GM20000 (cell line): ENCODE results near the gene METTL17.
"Not testable (repeated sequence)": the region's sequence is repeated elsewhere in the genome, so short reads cannot be mapped to it uniquely, and the experiment has no call there.

Experiments used
- DNase-seq: peaks from one replicate; pipeline ENCODE4 v3.0.0; 2012; ENCODE audit warnings: low spot score
- TF ChIP-seq, protein P1 (sequence below): IDR thresholded peaks from 2 replicates; pipeline ENCODE4 v1.5.1; 2012; ENCODE audit warnings: mild to moderate bottlenecking, control low read depth; ENCODE audit errors: extremely low read depth, missing control alignments

Gene METTL17

DNA sequence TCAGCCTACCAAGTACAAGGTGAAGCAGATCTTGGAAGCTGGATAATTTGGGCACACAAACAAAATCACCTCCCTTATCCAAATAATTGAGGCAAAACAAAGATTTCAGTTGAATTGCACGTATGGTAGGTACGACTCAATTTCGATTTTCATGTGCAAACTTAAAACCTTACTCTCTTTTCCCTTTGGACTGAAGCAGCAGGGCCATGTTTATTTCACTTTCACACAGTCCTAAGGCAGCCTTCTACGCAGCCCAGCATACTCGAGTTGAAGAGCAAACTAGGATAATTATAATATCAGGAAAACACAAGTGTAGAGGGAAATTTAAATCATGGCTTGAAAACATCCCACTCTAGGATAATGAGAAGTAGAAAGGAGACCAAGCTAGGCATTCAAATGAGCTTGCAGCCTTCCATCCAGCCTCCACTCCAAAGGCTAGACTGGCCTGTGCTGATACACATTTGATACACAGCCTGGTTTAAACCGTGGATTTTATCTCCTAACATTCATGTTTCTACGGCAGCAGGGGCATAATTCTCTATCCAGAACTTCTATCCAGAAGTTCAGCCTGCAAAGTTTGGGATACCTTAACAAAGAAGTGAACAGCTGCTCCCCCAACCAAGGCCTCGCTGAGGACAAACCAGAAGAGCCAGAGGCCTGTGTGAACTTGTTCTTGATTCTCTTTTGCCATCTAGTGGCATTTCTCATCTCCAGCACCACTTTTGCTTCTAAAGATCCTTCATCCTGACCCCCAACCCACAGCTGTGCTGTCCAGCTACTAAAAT lies 50.0 kb downstream of the METTL17 start:
- DNase-seq: peak; percentile 58
- TF ChIP-seq, protein P1, sequence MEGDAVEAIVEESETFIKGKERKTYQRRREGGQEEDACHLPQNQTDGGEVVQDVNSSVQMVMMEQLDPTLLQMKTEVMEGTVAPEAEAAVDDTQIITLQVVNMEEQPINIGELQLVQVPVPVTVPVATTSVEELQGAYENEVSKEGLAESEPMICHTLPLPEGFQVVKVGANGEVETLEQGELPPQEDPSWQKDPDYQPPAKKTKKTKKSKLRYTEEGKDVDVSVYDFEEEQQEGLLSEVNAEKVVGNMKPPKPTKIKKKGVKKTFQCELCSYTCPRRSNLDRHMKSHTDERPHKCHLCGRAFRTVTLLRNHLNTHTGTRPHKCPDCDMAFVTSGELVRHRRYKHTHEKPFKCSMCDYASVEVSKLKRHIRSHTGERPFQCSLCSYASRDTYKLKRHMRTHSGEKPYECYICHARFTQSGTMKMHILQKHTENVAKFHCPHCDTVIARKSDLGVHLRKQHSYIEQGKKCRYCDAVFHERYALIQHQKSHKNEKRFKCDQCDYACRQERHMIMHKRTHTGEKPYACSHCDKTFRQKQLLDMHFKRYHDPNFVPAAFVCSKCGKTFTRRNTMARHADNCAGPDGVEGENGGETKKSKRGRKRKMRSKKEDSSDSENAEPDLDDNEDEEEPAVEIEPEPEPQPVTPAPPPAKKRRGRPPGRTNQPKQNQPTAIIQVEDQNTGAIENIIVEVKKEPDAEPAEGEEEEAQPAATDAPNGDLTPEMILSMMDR: peak; percentile 57

DNA sequence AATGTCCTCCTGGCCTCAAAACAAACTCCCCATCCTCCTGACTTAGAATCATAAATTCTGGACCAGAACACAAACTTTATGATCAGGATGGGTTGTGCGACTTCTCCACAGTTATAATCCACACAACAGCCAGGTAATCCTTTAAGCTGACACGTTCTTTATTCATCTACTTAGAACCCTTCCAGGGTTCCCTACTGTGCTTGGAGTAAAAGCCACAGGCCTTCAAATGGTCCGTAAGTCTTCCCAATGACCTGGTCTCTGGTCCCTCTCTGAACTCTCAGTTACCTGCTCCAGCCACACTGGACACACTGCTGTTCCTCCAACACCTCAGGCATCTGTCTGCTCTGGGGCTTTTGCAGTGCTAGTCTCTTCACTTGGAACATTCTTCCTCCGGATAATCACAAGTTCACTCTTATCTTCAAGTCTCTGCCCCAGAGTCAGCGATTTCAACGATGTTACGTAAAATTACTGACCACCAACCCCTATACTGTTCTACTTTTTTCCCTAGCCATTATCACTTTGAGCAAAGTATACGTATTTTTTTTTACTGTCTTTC lies 50.7 kb downstream of the METTL17 start:
- TF ChIP-seq, protein P1: no peak

DNA sequence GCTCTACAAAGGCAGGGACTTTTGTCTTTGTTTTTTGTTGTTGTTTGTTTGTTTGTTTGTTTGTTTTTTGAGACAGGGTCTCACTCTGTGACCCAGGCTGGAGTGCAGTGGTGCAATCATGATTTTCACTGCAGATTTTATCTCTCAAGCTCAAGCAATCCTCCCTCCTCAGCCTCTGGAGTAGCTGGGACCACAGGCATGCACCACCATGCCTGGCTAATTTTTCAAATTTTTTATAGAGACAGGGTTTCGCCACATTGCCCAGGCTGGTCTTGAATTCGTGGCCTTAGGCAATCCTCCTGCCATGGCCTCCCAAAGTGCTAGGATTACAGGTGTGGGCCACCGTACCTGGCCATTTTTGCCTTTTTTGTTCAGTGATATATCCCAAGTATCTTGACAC lies 51.2 kb downstream of the METTL17 start:
- not testable (repeated sequence) for DNase-seq

More for the DNA sequence above, 50.7 kb downstream of the METTL17 start:
- no peak for DNase-seq

DNA sequence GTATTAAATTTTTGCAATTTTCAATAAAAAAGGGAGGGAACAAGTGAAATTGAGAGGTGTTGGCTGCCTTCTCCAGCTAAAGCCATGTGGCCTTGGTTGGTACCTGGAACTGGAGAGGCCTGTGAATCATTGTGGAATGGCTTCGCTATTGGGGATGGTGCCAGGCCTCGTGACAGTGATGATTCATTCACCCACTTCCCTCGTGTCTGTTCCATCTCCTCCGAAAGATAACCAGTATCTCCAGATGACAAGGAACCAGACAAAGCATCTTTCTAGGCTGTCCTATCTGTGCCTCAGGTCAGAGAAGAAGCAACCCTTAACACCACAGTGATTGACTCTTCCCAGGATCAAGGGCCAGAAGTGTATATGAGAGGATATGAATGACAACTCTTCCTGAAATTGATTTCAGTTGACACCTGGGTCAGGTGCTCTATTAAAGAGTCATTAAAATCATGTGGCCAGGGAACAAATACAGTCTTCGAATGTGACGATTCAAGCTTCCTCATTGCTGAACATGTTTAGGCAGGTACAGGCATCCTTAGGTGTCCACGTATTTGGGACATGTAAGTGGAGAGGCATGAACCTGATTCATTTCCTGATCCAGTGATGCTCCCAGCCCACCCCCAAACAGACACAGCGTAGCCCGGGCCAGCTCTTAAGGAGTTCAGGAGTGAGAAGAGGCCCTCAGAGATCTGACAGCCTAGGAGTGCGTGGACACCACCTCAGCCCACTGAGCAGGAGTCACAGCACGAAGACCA lies 52.1 kb downstream of the METTL17 start, which contains the start of gene RNASE7:
Gene RNASE7 (plus strand): TSS at position 687 of the 758 bp plus-strand sequence. CDS start 631 bp downstream, outside the sequence.
- TF ChIP-seq, protein P1: no peak
- no peak for DNase-seq

DNA sequence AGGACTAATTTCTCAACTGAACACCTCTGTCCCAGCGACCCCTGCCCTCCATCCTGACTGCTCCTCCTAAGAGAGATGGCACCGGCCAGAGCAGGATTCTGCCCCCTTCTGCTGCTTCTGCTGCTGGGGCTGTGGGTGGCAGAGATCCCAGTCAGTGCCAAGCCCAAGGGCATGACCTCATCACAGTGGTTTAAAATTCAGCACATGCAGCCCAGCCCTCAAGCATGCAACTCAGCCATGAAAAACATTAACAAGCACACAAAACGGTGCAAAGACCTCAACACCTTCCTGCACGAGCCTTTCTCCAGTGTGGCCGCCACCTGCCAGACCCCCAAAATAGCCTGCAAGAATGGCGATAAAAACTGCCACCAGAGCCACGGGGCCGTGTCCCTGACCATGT lies 53.1 kb downstream of the METTL17 start:
- TF ChIP-seq, protein P1: no peak
- no peak for DNase-seq

DNA sequence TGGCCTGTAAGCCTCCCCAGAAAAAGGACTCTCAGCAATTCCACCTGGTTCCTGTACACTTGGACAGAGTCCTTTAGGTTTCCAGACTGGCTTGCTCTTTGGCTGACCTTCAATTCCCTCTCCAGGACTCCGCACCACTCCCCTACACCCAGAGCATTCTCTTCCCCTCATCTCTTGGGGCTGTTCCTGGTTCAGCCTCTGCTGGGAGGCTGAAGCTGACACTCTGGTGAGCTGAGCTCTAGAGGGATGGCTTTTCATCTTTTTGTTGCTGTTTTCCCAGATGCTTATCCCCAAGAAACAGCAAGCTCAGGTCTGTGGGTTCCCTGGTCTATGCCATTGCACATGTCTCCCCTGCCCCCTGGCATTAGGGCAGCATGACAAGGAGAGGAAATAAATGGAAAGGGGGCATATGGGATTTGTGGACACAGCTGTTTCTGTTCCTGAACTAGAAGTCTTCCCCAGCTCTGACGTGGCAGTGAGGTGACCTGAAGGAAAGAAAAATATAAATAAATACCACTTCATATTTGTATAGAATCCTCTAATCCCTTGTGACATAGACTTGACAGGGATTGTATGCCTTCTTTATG lies 53.7 kb downstream of the METTL17 start:
- DNase-seq: no peak
- TF ChIP-seq, protein P1: no peak

DNA sequence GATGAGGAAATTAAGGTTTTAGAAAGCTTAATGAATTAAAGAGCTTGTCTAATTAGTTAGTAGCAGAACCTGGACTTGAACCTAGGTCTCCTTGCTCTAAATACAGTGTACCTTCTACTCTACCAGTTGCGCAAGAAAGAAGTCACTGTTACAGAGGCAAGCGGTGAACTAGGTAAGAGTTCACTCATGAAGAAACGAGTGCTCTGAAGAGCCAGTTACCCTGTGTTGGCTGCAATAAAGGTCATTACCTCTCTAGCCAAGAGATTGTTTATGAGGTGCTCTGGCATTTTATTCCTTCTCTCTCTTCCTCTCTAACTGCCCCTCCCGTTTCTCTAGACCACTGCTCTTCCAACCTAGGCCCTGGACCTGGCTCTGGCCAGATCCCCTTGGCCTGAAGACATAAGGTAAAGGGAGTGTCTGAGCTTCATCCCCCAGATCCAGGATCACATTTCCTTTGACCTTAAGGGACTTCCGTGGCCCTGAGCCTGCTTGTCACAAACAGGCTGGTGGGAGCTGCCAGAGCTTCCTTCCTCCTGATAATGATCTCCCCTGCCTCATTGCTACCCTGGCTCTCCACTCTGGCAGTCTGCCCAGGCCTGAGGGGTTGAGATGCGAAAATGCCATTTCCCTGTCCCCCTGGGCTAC lies 54.3 kb downstream of the METTL17 start:
- no peak for DNase-seq
- TF ChIP-seq, protein P1: no peak
